Thoracic aorta (tissue), 2 donors: Measurements from ENCODE around the gene PLAC8. TPM values are rescaled to one million over a fixed set of nuclear protein-coding genes. Genes with fewer than 3 reads are reported as not detected.

Experiments used
- ATAC-seq: fragments of 150-250 bp; one replicate; pipeline ENCODE4 v1.8.0; 2017; ENCODE audit warnings: low read depth; ENCODE audit not compliant: insufficient number of reproducible peaks, low FRiP score
- DNase-seq: peaks from one replicate; pipeline ENCODE4 v3.0.0-alpha.2; 2020; ENCODE audit warnings: low spot score
- H3K27ac ChIP-seq, 2 donors: fragments of 200-600 bp; sonication (generic); 1 replicate in 1 of 2; 2 replicates in 1 of 2; pipeline ENCODE4 v1.5.1; 2016; ENCODE audit warnings: mild to moderate bottlenecking in 2 of 2, moderate library complexity in 2 of 2
- H3K27me3 ChIP-seq: fragments of 200-600 bp; sonication (generic); replicated peaks from 2 replicates; pipeline ENCODE4 v1.6.0; 2016; ENCODE audit warnings: mild to moderate bottlenecking; ENCODE audit not compliant: insufficient read depth
- H3K36me3 ChIP-seq: fragments of 200-600 bp; sonication (generic); one replicate; pipeline ENCODE4 v1.5.1; 2016
- H3K4me1 ChIP-seq, 2 donors: fragments of 200-600 bp; sonication (generic); 1 replicate in 1 of 2; 2 replicates in 1 of 2; pipeline versions ENCODE4 v1.5.1 to v1.6.0; 2016; ENCODE audit warnings: low read depth in 2 of 2, mild to moderate bottlenecking in 1 of 2; ENCODE audit not compliant: control insufficient read depth in 1 of 2
- H3K4me3 ChIP-seq: fragments of 200-600 bp; sonication (generic); 2 replicates; pipeline ENCODE4 v1.5.1; 2016; ENCODE audit warnings: mild to moderate bottlenecking
- H3K9me3 ChIP-seq: fragments of 200-600 bp; sonication (generic); 2 replicates; pipeline ENCODE4 v1.5.1; 2016
- CTCF ChIP-seq: fragments of 200-600 bp; sonication (generic); IDR thresholded peaks from one replicate; pipeline ENCODE4 v1.5.1; 2019; ENCODE audit warnings: antibody characterized with exemption
- total RNA-seq, 2 donors: library from RNA; depleted of rRNA; stranded (reverse); fragments of >200 nt; gene quantifications; one replicate each; pipeline versions ENCODE4 v1.1.0 to v1.2.3, GENCODE V29; 2016

Gene PLAC8
- total RNA-seq = 1 to 10 TPM in 1 of 2 donors, not detected in 1; 3.7 TPM

GRCh38 chr4:83114576-83114975 is at the start of gene PLAC8:
Gene PLAC8 (minus strand): TSS chr4:83114729. CDS start chr4:83107921, 6,808 bp downstream.
- no peak for ATAC-seq
- Histone ChIP-seq H3K27me3 (no peaks in the 10 kb centered on the region), H3K36me3 (no peaks in the 10 kb centered on the region), H3K9me3 (no peaks in the 10 kb centered on the region), H3K27ac (no peak within 1 kb of the TSS), H3K4me1 (no peaks in the 10 kb centered on the region), H3K4me3 (no peak within 1 kb of the TSS)
- no peak for TF ChIP-seq CTCF
- DNase-seq = no peak

GRCh38 chr4:83153417-83153816 is 38.9 kb upstream of the PLAC8 start:
- Histone ChIP-seq H3K36me3 (no peaks in the 10 kb centered on the region), H3K27ac (no peak overlapping the region), H3K4me1 (no peaks in the 10 kb centered on the region), H3K9me3 (no peaks in the 10 kb centered on the region), H3K4me3 (no peak overlapping the region), H3K27me3 (no peaks in the 10 kb centered on the region)
- DNase-seq (no peak), ATAC-seq (no peak)
- no peak for TF ChIP-seq CTCF

GRCh38 chr4:83152746-83153145 is 38.2 kb upstream of the PLAC8 start:
- no peak for TF ChIP-seq CTCF
- ATAC-seq (no peak), DNase-seq (no peak)
- Histone ChIP-seq H3K9me3 (no peaks in the 10 kb centered on the region), H3K4me3 (no peak overlapping the region), H3K27me3 (no peaks in the 10 kb centered on the region), H3K4me1 (no peaks in the 10 kb centered on the region), H3K36me3 (no peaks in the 10 kb centered on the region), H3K27ac (no peak overlapping the region)

GRCh38 chr4:83151651-83152050 is 37.1 kb upstream of the PLAC8 start:
- Histone ChIP-seq H3K9me3 (no peaks in the 10 kb centered on the region), H3K27me3 (no peaks in the 10 kb centered on the region), H3K36me3 (no peaks in the 10 kb centered on the region), H3K27ac (no peak overlapping the region), H3K4me1 (no peaks in the 10 kb centered on the region), H3K4me3 (no peak overlapping the region)
- ATAC-seq (no peak), DNase-seq (no peak)
- TF ChIP-seq CTCF = no peak

- Histone ChIP-seq H3K4me1 (no peaks in the 10 kb centered on the region), H3K4me3 (no peak overlapping the region), H3K27ac (no peak overlapping the region), H3K27me3 (no peaks in the 10 kb centered on the region), H3K9me3 (no peaks in the 10 kb centered on the region), H3K36me3 (no peaks in the 10 kb centered on the region)
- ATAC-seq = no peak
- TF ChIP-seq CTCF = no peak
- DNase-seq = no peak
Observed at GRCh38 chr4:83150653-83151330, 36.3 kb upstream of the PLAC8 start.
